Mesendoderm (in vitro differentiated cells): Measurements from ENCODE around the gene KAZN.

ENCODE experiments used
- DNase-seq: peaks from one replicate; pipeline ENCODE4 v3.0.0; 2013
- H2AK5ac ChIP-seq: 2 replicates; pipeline ENCODE4 v1.6.1; 2013; ENCODE audit warnings: low read length, inconsistent platforms
- H2BK120ac ChIP-seq: 2 replicates; pipeline ENCODE4 v1.6.1; 2013; ENCODE audit warnings: low read depth, mild to moderate bottlenecking, low read length, moderate library complexity, mixed read lengths
- H2BK15ac ChIP-seq: replicated peaks from 2 replicates; pipeline ENCODE4 v1.6.1; 2013; ENCODE audit warnings: low read depth, mild to moderate bottlenecking, moderate library complexity
- H2BK5ac ChIP-seq: 2 replicates; pipeline ENCODE4 v1.6.1; 2013; ENCODE audit warnings: low read length, inconsistent platforms
- H3K18ac ChIP-seq: 2 replicates; pipeline ENCODE4 v1.6.1; 2013; ENCODE audit warnings: mild to moderate bottlenecking, low read length, mixed read lengths
- H3K23ac ChIP-seq: one replicate; pipeline ENCODE4 v1.6.1; 2013; ENCODE audit warnings: low read length
- H3K27ac ChIP-seq: 2 replicates; pipeline ENCODE4 v1.5.1; 2013; ENCODE audit warnings: low read depth, mild to moderate bottlenecking, inconsistent platforms, low read length, moderate library complexity
- H3K27me3 ChIP-seq: 2 replicates; pipeline ENCODE4 v1.6.1; 2013; ENCODE audit warnings: low read length, control low read depth, mild to moderate bottlenecking, inconsistent platforms; ENCODE audit not compliant: insufficient read depth, poor library complexity
- H3K36me3 ChIP-seq: 2 replicates; pipeline ENCODE4 v1.6.1; 2013; ENCODE audit warnings: low read length, inconsistent platforms; ENCODE audit not compliant: control insufficient read depth, insufficient read depth
- H3K4ac ChIP-seq: one replicate; pipeline ENCODE4 v1.6.1; 2013; ENCODE audit warnings: low read depth, mild to moderate bottlenecking, low read length, moderate library complexity
- H3K4me1 ChIP-seq: 2 replicates; pipeline ENCODE4 v1.6.1; 2013; ENCODE audit warnings: low read depth, low read length, inconsistent platforms; ENCODE audit not compliant: control insufficient read depth
- H3K4me2 ChIP-seq: 2 replicates; pipeline ENCODE4 v1.6.1; 2013; ENCODE audit warnings: low read length
- H3K4me3 ChIP-seq: 2 replicates; pipeline ENCODE4 v1.5.1; 2013; ENCODE audit warnings: mild to moderate bottlenecking, low read length
- H3K56ac ChIP-seq: one replicate; pipeline ENCODE4 v1.6.1; 2013; ENCODE audit warnings: low read length
- H3K79me1 ChIP-seq: 2 replicates; pipeline ENCODE4 v1.6.1; 2013; ENCODE audit warnings: low read length, inconsistent platforms
- H3K79me2 ChIP-seq: 2 replicates; pipeline ENCODE4 v1.6.1; 2013; ENCODE audit warnings: mild to moderate bottlenecking, low read length; ENCODE audit not compliant: control insufficient read depth, insufficient read depth
- H3K9ac ChIP-seq: 2 replicates; pipeline ENCODE4 v1.6.1; 2013; ENCODE audit warnings: low read length, inconsistent platforms
- H4K5ac ChIP-seq: one replicate; pipeline ENCODE4 v1.6.1; 2013; ENCODE audit warnings: low read length
- H4K8ac ChIP-seq: one replicate; pipeline ENCODE4 v1.6.1; 2013; ENCODE audit warnings: low read depth, mild to moderate bottlenecking, control low read depth, low read length, moderate library complexity
- WGBS: extraction: QIAGEN DNeasy Blood & Tissue Kit; methylation state at CpG from one replicate; pipeline ENCODE4 v1.1.7; 2013; ENCODE audit warnings: low lambda C conversion rate, missing lambda C conversion rate; ENCODE audit not compliant: insufficient coverage; ENCODE audit errors: extremely low coverage; 5-methylcytosine and 5-hydroxymethylcytosine counted together

The KAZN gene

GRCh38 chr1:14957375-14958098, 359.1 kb downstream of the KAZN start:
- Histone ChIP-seq H3K79me1 (peaks cover 7% of the 10 kb centered on the region), H4K8ac (no peak overlapping the region), H2AK5ac (no peak overlapping the region), H3K27ac (no peak overlapping the region), H3K4ac (no peak overlapping the region), H2BK120ac (no peak overlapping the region), H3K23ac (no peak overlapping the region), H3K9ac (no peak overlapping the region), H3K79me2 (no peaks in the 10 kb centered on the region), H2BK15ac (no peak overlapping the region), H3K36me3 (no peaks in the 10 kb centered on the region), H3K27me3 (no peaks in the 10 kb centered on the region), H3K4me1 (no peaks in the 10 kb centered on the region), H2BK5ac (no peak overlapping the region), H3K4me2 (no peak overlapping the region), H4K5ac (no peak overlapping the region), H3K18ac (no peak overlapping the region), H3K56ac (peak overlapping the region; percentile 37), H3K4me3 (no peak overlapping the region)
- WGBS, result no CpG with 5 or more reads among the region's 33 CpGs
- DNase-seq, result no peak

- Histone ChIP-seq H2BK120ac (no peak overlapping the region), H4K5ac (no peak overlapping the region), H2BK15ac (no peak overlapping the region), H3K79me2 (no peaks in the 10 kb centered on the region), H2AK5ac (no peak overlapping the region), H3K4me2 (no peak overlapping the region), H3K23ac (no peak overlapping the region), H3K56ac (no peak overlapping the region), H3K27me3 (no peaks in the 10 kb centered on the region), H3K27ac (no peak overlapping the region), H3K18ac (no peak overlapping the region), H3K79me1 (peaks cover 4% of the 10 kb centered on the region), H2BK5ac (no peak overlapping the region), H3K9ac (no peak overlapping the region), H3K4me1 (no peaks in the 10 kb centered on the region), H3K36me3 (no peaks in the 10 kb centered on the region), H4K8ac (no peak overlapping the region), H3K4me3 (no peak overlapping the region), H3K4ac (no peak overlapping the region)
- DNase-seq, result no peak
- no CpG with 5 or more reads among the region's 19 CpGs for WGBS
These were observed 360.0 kb downstream of the KAZN start for GRCh38 chr1:14958249-14959058.

- Histone ChIP-seq H3K4me1 (no peaks in the 10 kb centered on the region), H2AK5ac (no peak overlapping the region), H3K4ac (no peak overlapping the region), H3K18ac (no peak overlapping the region), H3K27ac (no peak overlapping the region), H3K79me1 (peaks cover 4% of the 10 kb centered on the region), H3K79me2 (no peaks in the 10 kb centered on the region), H2BK5ac (no peak overlapping the region), H2BK15ac (no peak overlapping the region), H4K8ac (no peak overlapping the region), H3K56ac (no peak overlapping the region), H4K5ac (no peak overlapping the region), H3K27me3 (no peaks in the 10 kb centered on the region), H3K4me3 (no peak overlapping the region), H3K36me3 (no peaks in the 10 kb centered on the region), H2BK120ac (no peak overlapping the region), H3K23ac (no peak overlapping the region), H3K4me2 (no peak overlapping the region), H3K9ac (no peak overlapping the region)
- no CpG with 5 or more reads among the region's 14 CpGs for WGBS
- DNase-seq, result no peak
These were observed 360.7 kb downstream of the KAZN start for GRCh38 chr1:14959059-14959694.

GRCh38 chr1:14961661-14962267, 363.3 kb downstream of the KAZN start:
- Histone ChIP-seq H3K56ac (no peak overlapping the region), H3K27ac (no peak overlapping the region), H4K8ac (no peak overlapping the region), H4K5ac (no peak overlapping the region), H3K79me1 (peaks cover 2% of the 10 kb centered on the region), H3K4me1 (no peaks in the 10 kb centered on the region), H3K18ac (no peak overlapping the region), H3K27me3 (no peaks in the 10 kb centered on the region), H3K4me3 (no peak overlapping the region), H3K79me2 (no peaks in the 10 kb centered on the region), H2AK5ac (no peak overlapping the region), H3K9ac (no peak overlapping the region), H2BK5ac (no peak overlapping the region), H3K4ac (no peak overlapping the region), H3K23ac (no peak overlapping the region), H3K4me2 (no peak overlapping the region), H2BK120ac (no peak overlapping the region), H2BK15ac (no peak overlapping the region), H3K36me3 (no peaks in the 10 kb centered on the region)
- WGBS, result no CpG with 5 or more reads among the region's 3 CpGs
- no peak for DNase-seq

- H3K9ac ChIP-seq, result no peak overlapping the region
- no peaks in the 10 kb centered on the region for H3K79me2 ChIP-seq
- no peak overlapping the region for H2BK5ac ChIP-seq
- no peak overlapping the region for H3K4ac ChIP-seq
- DNase-seq, result no peak
- H3K27ac ChIP-seq, result no peak overlapping the region
- H3K36me3 ChIP-seq, result no peaks in the 10 kb centered on the region
- peaks cover 2% of the 10 kb centered on the region for H3K79me1 ChIP-seq
- no peak overlapping the region for H3K4me3 ChIP-seq
- no peak overlapping the region for H3K23ac ChIP-seq
- H2BK120ac ChIP-seq, result no peak overlapping the region
- no peak overlapping the region for H3K18ac ChIP-seq
- H3K56ac ChIP-seq, result no peak overlapping the region
- no peaks in the 10 kb centered on the region for H3K27me3 ChIP-seq
- no peaks in the 10 kb centered on the region for H3K4me1 ChIP-seq
- no peak overlapping the region for H4K8ac ChIP-seq
- H4K5ac ChIP-seq, result no peak overlapping the region
- no peak overlapping the region for H2BK15ac ChIP-seq
- no peak overlapping the region for H2AK5ac ChIP-seq
- no peak overlapping the region for H3K4me2 ChIP-seq
- WGBS, result no CpG with 5 or more reads among the region's 7 CpGs
These were observed 363.9 kb downstream of the KAZN start for GRCh38 chr1:14962407-14962806.
